Measurements from ENCODE around the gene MLX.

DNA sequence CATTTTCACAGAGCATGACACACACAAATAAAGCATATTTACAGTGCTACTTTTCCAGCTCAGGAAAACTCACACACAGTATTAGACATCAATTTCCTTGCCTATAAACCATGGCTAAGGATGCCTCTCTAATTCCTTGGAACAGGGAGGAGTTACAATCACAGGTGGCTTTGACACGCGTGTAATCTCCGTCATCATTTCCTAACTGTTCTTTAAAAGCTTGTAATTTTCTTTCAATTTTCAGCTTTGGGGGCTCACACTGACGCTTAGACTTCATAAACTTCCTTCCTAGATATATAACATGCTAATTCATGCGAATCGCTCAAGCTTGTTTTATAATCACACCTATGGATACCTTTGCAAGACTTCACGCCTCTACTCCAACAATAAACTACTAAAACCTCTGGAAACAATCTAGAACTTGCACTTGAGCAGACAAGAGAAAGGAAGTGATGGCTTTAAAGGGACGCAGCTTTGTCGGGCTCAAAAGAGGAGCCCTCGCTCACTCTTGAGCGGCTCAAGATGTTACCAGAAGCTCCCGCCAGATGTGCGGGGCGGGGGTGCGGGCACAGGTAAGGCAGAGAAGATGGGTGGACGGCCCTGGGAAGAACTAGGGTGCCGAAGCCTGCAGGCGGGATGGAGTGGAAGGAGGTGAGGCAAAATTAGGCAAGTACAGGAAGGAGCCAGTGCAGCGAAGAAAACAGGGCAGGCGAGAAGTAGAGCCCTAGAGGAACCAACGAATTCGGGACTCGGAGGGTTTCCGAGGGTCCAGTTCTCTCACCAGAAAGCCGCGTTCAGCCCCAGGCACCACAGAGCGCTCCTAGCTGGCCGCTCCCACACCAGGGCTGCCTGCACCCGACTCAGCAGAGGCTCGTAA is 41.6 kb downstream of the MLX start:
- TF ChIP-seq POLR2AphosphoS5 (IDR thresholded peaks at IDR 0.05; ENCODE audit: low read depth, low read length) (no peak), TAF1 (IDR thresholded peaks at IDR 0.05; ENCODE audit: borderline replicate concordance, insufficient read depth, low read length) (no peak)

All from PFSK-1 (cell line).